Heart left ventricle (tissue), 13 donors: Measurements from ENCODE around the gene P4HB.

ENCODE experiments used
- POLR2A ChIP-seq, 2 donors: fragments of 450-650 bp; IDR thresholded peaks; one replicate each; pipeline ENCODE4 v1.6.1; 2017; ENCODE audit warnings: antibody characterized with exemption in 2 of 2, mild to moderate bottlenecking in 2 of 2, moderate library complexity in 2 of 2
- TF ChIP-seq, protein P1 (sequence below), 12 donors: fragments of 200-600 bp; sonication (generic) in 4 of 12; IDR thresholded peaks; one replicate each; pipeline versions ENCODE4 v1.5.0 to v1.8.0; 2018 to 2022; ENCODE audit warnings: antibody characterized with exemption in 12 of 12, mild to moderate bottlenecking in 5 of 12
- donor health status: ischemic (EF 13 %, LVEDD 7.1; RV severe dilation, severe dysfunction).
- donor health status: DM: no; HTN: yes; CAD: no.
- donor health status: DM: no; HTN: no; CAD: no.
- donor health status: ischemic (EF 25% LVEDD 6.9; RV normal size, moderate dysfunction).
- donor health status: ischemic (EF 25% LVEDD 5.7; RV mildly dilated, moderate dysfunction).
- donor health status: ischemic (EF 35%, LVEDD 5.7; RV mildly dilated, moderate dysfunction).
- donor health status: nonischemic (EF 11% LVEDD 7.7; RV severe dilation, severe dysfunction).
- donor health status: DM: yes; HTN: yes; CAD: no.
- donor health status: PGD.
- donor health status: ischemic (EF 29% LVEDD 5.4; RV normal size, mild dysfunction).
- donor health status: nonischemic (EF 23%, LVEDD 6.1; RV moderate dilation, normal function).

DNA sequence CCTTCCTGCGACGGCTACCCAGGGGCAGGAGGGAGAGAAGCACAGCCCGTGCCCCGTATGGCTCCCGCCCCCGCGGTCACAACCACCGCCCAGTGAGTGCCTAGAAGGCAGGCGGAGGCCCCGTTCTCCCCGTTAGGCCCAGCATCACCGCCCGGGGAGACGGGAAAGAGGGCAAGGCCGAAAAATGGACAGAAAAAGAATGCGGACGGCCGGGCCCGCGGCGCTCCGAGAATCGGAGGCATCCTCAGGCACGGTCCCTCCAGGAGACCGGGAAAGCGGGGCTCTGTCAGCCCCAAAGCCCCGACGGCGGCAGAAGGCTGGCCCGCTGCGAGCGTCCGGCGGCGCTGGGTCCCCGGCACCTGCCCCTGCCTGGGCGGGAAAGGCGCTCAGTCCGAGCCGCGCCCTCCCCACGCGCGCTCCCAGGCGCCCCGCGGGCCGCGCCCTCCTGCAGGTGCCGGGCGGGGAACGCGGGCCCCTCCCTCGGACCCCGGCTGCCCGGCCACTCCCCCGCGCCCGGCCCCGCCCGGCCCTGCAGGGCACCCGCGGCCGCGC is 27.7 kb downstream of the P4HB start:
- TF ChIP-seq, protein P1, sequence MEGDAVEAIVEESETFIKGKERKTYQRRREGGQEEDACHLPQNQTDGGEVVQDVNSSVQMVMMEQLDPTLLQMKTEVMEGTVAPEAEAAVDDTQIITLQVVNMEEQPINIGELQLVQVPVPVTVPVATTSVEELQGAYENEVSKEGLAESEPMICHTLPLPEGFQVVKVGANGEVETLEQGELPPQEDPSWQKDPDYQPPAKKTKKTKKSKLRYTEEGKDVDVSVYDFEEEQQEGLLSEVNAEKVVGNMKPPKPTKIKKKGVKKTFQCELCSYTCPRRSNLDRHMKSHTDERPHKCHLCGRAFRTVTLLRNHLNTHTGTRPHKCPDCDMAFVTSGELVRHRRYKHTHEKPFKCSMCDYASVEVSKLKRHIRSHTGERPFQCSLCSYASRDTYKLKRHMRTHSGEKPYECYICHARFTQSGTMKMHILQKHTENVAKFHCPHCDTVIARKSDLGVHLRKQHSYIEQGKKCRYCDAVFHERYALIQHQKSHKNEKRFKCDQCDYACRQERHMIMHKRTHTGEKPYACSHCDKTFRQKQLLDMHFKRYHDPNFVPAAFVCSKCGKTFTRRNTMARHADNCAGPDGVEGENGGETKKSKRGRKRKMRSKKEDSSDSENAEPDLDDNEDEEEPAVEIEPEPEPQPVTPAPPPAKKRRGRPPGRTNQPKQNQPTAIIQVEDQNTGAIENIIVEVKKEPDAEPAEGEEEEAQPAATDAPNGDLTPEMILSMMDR (IDR thresholded peaks at IDR 0.05): no peak
- no peak for TF ChIP-seq POLR2A (IDR thresholded peaks at IDR 0.05)
